ENCODE data around the gene RAB3IL1.

RAB3IL1 gene

DNA sequence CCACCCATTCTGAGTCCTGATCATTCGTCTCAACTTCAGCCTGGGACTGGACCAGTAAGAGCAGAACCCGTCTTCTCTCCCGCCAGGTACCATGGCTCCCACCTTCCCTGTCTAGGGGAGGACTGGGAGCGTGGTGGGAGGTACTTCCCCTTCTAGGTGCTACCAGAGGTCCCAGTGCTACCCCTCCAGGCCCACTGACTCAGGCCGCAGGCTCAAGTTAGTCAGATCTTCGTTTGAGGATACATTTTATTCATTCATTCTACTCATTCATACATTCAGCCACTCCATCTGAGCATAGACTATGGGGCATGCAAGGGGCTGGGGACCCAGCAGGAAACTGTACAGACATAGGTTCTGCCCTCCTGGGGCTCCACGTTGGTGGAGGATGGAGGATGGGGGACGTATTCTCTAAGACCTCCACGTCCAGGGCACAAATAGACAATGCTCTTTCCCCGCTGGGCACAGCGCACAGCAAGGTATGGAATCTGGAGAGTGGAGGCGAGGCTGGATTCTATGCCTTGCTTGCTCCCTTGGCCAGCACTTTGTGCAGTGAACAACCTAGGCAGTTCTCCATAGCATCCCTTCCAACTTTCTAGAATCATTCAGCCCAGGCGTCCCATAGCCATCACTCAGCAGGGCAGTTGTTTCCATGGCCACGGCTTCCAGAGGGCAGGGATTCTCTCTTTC is 1.0 kb upstream of the RAB3IL1 start:
- no peak for DNase-seq

DNA sequence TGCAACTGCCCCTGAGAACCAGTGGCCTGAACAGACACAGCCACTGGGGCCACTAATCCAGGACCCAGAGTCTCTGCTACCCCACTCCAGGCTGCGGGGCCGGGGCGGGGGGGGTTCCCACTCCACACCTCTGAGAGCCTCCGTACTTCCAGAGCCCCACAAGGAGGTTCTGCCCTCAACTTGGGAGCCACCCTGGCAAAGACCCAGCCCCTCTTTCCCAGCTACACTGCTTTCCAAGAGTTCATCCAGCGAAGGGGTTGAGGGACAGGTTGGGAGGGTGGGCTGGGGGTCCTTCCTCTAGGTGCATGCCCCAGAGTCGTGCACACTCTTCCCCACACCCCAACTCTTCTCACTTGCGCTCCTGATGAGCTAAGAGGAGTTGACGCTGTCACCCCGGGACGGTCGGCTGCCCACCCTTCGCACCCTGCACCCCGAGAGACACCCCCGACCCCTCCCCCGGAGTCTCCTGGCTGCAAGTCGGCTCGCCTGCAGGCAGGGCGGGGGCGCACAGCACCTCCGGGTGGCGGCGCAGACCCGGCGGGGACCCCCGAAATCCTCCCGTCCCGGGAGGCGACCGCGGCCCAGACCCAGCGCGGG is 531 bp downstream of the RAB3IL1 start:
- DNase-seq = no peak

- no peak for DNase-seq
Measured at GRCh38 chr11:61914471-61915171, 2.7 kb downstream of the RAB3IL1 start.

DNA sequence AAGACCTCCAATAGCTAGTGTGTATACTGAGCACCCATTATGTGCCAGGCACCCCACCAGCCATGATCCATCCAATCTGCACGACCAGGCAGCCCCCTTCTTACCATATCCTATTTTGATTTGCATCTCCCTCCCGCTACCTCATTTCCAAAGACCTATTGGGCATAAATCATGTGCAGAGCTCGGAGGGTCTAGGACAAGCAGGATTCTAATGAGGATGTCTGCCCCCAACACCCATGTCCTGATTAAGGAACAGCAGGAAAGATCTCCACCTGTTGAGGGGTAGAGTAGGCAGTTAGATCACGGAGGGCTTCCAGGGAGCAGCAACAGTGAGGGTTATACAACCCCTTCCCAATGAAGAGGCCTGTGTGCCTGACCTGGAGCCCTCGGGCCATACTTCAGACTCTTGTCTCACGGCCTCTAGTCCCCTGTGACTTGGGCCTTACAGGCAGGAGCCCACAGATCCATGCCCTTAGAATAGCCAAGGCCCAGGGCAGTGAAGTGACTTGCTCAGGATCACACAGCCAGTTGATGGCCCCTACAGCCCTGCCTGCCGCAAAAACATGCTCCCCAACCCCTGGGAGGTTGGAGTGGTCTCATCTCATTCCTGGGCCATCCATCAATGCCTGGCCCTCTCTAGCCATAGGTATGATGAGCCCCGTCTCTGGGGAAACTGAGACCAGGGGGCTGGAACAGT is 3.5 kb downstream of the RAB3IL1 start:
- no peak for DNase-seq

GRCh38 chr11:61912991-61913698 is 4.2 kb downstream of the RAB3IL1 start:
- no peak for DNase-seq

- DNase-seq = no peak
Measured at GRCh38 chr11:61912530-61912898, 4.9 kb downstream of the RAB3IL1 start.

- DNase-seq = no peak
Measured at GRCh38 chr11:61911701-61912529, 5.5 kb downstream of the RAB3IL1 start.

- no peak for DNase-seq
Measured at GRCh38 chr11:61911128-61911700, 6.2 kb downstream of the RAB3IL1 start.

- no peak for DNase-seq
Measured at GRCh38 chr11:61910187-61911127, 6.9 kb downstream of the RAB3IL1 start.

DNA sequence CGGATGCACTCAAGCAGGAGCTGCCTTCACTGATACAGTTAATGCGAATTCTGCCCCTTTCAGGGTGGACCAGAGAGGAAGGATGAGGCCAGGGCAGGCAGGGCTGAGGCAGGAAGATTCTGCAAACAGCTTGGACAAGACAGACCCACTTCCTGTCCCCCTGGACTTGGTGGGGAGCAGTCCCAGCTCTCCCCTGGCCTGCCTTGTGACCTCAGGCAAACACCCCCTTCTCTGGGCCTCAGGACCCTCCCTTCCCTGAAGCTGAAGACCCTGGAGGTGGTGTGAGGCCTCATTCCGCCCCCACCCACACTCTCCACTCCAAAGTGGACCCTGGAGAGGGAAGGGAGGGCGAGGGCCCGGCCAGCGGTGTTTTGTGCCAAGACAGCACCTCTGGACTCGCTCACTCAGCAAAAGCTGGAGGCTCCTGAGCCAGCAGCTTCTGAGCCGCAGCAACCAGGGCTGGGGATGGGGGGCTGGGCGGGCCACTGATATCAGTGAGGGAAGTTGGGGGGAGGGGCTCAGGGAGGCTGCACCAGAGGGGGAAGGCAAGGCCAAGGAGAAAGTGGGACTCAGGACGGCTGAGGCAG is 8.5 kb downstream of the RAB3IL1 start:
- DNase-seq = no peak

DNA sequence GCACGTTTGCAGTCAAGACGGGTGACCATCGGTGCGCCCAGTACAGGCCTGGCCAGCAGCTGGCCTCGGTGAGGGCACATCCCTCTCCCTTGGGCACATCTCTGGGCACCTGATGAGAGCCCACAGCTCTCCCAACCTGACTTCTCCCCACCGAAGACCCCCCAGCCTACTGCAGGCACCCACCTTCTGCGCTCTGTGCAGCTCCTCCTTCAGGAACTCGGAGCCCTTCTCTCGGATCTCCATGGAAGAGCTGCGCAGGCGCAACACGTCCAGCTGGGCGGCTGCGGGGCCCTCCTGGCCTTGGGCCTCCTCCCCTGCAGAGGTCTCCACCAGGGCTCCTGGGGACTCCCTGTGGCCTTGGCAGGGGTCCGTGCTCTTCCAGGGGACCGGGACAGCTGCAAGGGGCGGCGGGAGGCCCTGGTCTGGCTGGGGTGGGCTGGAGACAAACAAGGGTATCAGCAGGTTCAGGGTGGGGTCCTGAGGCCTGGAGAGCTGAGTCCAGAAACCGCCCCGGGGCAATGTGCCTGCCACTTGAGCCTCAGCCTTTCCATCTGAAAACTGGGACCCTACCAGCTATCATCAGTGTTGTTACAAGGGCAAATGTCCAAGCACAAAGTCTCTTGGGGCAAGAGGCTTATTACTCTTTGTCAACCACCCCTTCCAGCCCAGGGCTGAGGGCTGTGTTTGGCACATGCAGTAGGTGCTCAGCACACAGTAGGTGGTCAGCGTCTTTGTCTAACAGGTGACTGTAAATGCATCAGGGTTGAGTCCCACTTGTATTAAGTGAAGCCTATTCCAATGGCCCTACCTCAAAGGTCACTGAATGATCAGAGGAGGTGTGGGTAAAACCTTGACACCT is 9.3 kb downstream of the RAB3IL1 start:
- no peak for DNase-seq

- DNase-seq = no peak
Measured at GRCh38 chr11:61907282-61907681, 10.1 kb downstream of the RAB3IL1 start.

DNA sequence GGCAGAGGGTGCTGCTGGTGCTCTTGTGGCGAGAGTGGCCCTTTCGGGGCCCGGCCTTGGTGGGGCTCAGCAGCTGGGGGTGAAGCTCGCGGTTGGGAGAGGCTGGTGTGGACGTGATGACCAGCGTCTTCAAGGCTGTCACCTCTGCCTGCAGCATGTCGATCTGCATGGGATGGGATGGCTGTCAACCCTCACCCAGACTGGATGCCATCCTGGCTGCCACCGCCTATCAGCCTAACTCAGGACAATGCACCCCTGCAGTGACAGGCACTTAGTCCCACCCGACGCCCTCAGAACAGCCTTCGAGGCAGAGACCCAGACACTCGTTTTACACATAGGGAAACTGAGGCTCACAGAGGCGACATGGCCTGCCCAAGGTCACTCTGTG is 10.8 kb downstream of the RAB3IL1 start:
- no peak for DNase-seq

DNA sequence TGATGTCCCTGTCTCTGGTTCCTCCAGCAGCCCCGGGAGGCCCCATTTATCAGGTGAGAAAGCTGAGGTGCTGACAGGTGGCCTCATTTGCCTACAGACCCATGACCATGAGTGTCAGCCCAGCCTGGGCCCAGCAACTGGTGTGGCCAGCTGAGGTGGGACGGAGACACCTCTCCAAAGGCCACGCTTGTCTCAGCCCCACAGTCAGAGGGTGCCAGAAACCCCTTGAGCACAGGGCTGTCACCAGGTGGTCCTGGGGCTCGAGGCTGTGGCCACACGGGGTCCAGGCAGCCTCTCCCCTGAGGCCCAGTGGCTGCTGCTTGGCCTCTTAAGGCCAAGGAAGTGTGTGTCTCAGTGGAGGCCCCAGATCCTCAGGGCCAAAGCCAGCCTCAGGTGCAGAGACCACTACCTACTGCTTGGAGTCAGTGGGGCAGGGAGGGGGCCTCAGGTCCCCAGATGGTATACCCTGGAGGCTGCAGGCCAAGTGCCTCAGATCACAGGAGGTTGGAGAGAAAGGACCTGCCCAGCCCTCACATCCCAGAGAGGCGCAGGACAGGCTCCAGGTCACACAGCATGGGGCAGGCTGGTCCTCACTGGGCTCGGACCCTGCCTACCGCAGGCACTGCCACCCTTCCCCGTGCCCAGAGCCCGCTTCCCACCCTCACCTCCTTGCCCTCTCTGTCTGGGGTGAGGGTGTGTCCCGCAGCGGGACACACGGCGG is 11.4 kb downstream of the RAB3IL1 start:
- DNase-seq = no peak

GRCh38 chr11:61905067-61905696 is 12.2 kb downstream of the RAB3IL1 start:
- no peak for DNase-seq

GRCh38 chr11:61904539-61905048 is 12.8 kb downstream of the RAB3IL1 start:
- DNase-seq = no peak

DNA sequence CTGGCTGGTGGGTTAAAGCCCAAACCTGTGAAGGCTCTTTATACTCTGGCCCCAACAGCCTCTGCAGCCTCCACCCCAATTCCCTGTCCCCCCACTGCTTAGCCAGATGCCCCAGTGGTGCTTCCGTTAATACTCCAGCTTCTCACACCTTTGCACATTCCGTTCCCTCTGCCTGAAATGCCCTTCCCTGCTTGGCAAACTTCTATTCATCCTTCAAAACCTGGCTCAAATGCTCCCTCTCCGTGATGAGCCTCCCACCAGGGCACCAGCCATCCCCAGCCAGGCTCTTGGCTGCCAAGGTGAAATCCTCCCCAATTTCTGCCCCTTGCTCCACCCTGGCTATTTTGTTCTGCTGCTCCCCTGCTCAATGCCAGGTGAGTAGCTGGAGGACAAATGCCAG is 13.5 kb downstream of the RAB3IL1 start:
- no peak for DNase-seq

DNA sequence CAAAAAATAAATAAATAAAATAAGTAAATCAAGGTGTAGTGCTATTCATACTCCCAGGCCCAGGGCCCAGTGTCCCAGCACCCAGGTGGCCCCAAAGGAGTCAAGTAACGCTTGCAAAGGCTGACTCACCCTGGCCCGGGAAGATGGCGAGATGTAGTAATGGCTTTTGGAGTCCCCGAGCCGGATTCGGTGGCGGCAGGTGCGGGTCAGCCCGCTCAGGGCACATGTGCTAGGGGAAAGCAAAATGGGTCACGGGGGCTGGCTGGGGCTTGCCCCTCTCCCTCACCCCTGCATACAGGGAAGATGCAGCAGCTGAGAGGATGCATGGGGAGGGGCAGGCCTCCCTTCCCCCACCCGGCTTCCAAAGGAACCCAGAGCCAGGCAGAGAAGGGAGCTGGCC is 15.1 kb downstream of the RAB3IL1 start:
- DNase-seq = no peak

All from NCI-H1417 treated with DMSO at 0.1 percent for 48 hours (cell line).